Esophagus muscularis mucosa (tissue), 4 donors: ENCODE data around the gene AQP6. TPM values are rescaled to one million over a fixed set of nuclear protein-coding genes. Genes with fewer than 3 reads are reported as not detected.

Experiments
- DNase-seq: peaks from one replicate; pipeline ENCODE4 v3.0.0-alpha.2; 2017; ENCODE audit errors: extremely low spot score
- H3K27ac ChIP-seq, 4 donors: fragments of 200-600 bp; sonication (generic); replicated peaks in 1 of 4; 1 replicate in 3 of 4; 2 replicates in 1 of 4; pipeline ENCODE4 v1.5.1; 2016 to 2019; ENCODE audit warnings: mild to moderate bottlenecking in 1 of 4
- H3K27me3 ChIP-seq, 4 donors: fragments of 200-600 bp; sonication (generic); one replicate each; pipeline versions ENCODE4 v1.5.1 to v1.6.0; 2016 to 2019
- H3K36me3 ChIP-seq, 4 donors: fragments of 200-600 bp; sonication (generic); one replicate each; pipeline ENCODE4 v1.5.1; 2016 to 2019
- H3K4me1 ChIP-seq, 4 donors: fragments of 200-600 bp; sonication (generic); one replicate each; pipeline ENCODE4 v1.5.1; 2016 to 2019
- H3K4me3 ChIP-seq, 4 donors: fragments of 200-600 bp; sonication (generic); 1 replicate in 2 of 4; 2 replicates in 2 of 4; pipeline ENCODE4 v1.5.1; 2016 to 2019; ENCODE audit warnings: mild to moderate bottlenecking in 4 of 4, moderate library complexity in 1 of 4
- H3K9me3 ChIP-seq, 4 donors: fragments of 200-600 bp; sonication (generic); 1 replicate in 3 of 4; 2 replicates in 1 of 4; pipeline ENCODE4 v1.5.1; 2016 to 2019
- EP300 ChIP-seq: sonication (generic); formaldehyde crosslinking; IDR thresholded peaks from one replicate; pipeline ENCODE4 v1.6.1; 2017; ENCODE audit warnings: antibody characterized with exemption
- POLR2A ChIP-seq: fragments of 450-650 bp; IDR thresholded peaks from one replicate; pipeline ENCODE4 v1.6.1; 2017; ENCODE audit warnings: antibody characterized with exemption, moderate library complexity, mild to moderate bottlenecking, low read depth
- POLR2AphosphoS5 ChIP-seq, 2 donors: sonication (generic); formaldehyde crosslinking; IDR thresholded peaks; one replicate each; pipeline ENCODE4 v1.6.1; 2017; ENCODE audit warnings: antibody characterized with exemption in 2 of 2
- WGBS: methylation state at CpG from one replicate; pipeline ENCODE4 v1.1.5; 2018; 5-methylcytosine and 5-hydroxymethylcytosine counted together
- intact Hi-C: fragments of 100-400 bp; cut with DNase I; formaldehyde crosslinking; loops from one replicate; pipeline ENCODE4 v1.15.1; 2023
- total RNA-seq, 4 donors: library from RNA; depleted of rRNA; stranded (reverse); fragments of >200 nt; gene quantifications; one replicate each; pipeline versions ENCODE4 v1.1.0 to v1.2.1, GENCODE V29; 2016
- TF ChIP-seq, protein P1 (sequence below), 3 experiments: fragments of 200-600 bp in 2 of 3; fragments of 450-650 bp in 1 of 3; sonication (generic) in 2 of 3; IDR thresholded peaks; one replicate each; pipeline ENCODE4 v1.5.1; 2017 to 2019; ENCODE audit warnings: antibody characterized with exemption in 3 of 3, mild to moderate bottlenecking in 2 of 3, moderate library complexity in 1 of 3

The AQP6 gene
- total RNA-seq, 4 donors from 2014 or later = 0.11 TPM; not detected in 3

DNA sequence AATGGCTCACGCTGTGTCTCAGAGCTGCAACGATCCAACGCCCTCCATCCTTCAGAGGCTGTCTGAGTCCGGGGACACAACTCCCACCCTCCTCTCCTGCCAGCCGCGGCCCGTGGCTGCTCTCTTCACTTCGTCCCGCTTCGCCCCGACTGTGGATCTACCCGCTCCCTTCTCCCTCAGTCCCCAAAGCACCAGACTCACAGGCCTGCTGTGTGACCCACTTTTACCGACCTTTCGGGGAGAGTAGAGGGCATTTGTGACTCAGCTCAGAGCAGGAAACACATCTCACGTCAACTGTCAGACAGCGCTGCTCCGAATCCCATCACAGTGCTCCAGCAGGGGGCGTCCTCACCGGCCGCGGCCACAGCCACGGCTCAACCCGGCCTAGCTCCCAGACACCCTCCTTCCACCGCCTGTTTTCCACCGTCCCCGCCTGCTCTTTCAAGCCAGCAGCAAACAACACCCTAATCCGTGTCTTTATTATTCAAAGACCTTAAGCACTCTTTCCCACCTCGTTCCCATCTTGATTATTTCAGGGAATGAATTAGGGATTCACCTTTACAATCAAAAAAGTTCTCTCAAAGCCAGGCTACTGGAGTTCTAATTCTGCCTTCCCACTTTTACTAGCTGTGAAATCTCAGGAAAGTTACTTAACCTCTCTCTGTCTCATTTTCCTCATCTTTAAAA lies 27.2 kb upstream of the AQP6 start:
- WGBS = 9% methylated on average over 28 of the region's 28 CpGs
- Histone ChIP-seq H3K4me3 (peak overlapping the region; percentile 16 to 52 (median 30)), H3K9me3 (no peaks in the 10 kb centered on the region), H3K27me3 (peaks cover 0 to 8% (median 0%) of the 10 kb centered on the region in 4 donors), H3K27ac (peak overlapping the region in 2 of 4 donors; percentile 35 to 37), H3K36me3 (no peaks in the 10 kb centered on the region), H3K4me1 (peaks cover 5 to 11% (median 10%) of the 10 kb centered on the region in 4 donors)
- intact Hi-C loops = loop anchor here (5.0 kb wide), 1 partner anchor 78 kb away; no protein-coding TSS in a partner anchor
- TF ChIP-seq POLR2A (no peak), POLR2AphosphoS5 (IDR thresholded peaks at IDR 0.05) (peak; percentile 17 to 49)
- TF ChIP-seq, protein P1, sequence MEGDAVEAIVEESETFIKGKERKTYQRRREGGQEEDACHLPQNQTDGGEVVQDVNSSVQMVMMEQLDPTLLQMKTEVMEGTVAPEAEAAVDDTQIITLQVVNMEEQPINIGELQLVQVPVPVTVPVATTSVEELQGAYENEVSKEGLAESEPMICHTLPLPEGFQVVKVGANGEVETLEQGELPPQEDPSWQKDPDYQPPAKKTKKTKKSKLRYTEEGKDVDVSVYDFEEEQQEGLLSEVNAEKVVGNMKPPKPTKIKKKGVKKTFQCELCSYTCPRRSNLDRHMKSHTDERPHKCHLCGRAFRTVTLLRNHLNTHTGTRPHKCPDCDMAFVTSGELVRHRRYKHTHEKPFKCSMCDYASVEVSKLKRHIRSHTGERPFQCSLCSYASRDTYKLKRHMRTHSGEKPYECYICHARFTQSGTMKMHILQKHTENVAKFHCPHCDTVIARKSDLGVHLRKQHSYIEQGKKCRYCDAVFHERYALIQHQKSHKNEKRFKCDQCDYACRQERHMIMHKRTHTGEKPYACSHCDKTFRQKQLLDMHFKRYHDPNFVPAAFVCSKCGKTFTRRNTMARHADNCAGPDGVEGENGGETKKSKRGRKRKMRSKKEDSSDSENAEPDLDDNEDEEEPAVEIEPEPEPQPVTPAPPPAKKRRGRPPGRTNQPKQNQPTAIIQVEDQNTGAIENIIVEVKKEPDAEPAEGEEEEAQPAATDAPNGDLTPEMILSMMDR (IDR thresholded peaks at IDR 0.05) = peak; percentile 67 to 89 (median 72)
- DNase-seq = peak; percentile 95

DNA sequence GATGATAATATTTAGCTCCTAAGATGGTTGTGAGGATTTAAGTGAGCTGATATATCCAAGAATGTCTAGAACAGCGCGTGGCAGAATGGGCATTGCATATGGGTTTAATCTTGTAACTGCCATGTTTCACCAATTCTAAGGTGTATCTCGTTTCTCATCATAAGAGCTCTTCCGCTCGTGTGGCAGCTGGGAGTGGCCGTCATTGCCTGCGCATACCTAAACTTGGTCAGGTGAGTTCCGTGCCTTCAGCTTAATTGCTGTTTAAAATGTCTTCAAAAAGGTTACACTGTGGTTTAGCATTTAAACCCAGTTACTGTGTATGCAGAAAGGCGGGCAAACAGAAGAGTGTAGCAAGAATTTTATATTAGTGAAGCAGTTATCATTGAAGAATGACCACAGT lies 26.7 kb upstream of the AQP6 start:
- Histone ChIP-seq H3K27ac (peak overlapping the region in 1 of 4 donors; percentile 35), H3K36me3 (no peaks in the 10 kb centered on the region)
- 91% methylated on average over 9 of the region's 9 CpGs for WGBS

DNA sequence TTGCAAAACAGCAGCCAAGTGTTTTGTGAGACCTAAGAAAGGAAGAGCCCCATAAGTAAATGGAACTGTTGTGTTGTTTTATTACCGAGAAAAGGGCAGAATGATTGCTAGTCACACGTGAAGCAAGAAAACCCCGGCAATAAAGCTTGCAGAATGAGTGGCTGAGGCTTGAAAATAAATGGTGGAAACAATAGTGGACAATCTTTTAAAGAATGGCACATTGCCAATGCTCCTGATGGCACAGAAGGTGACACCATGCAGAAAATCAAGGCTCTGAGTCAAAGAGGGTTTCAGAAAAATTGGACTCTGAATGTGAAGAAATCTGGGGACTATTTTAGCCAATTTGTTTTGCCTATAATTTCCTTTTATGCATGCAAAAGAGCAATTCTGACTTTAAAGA lies 26.2 kb upstream of the AQP6 start:
- Histone ChIP-seq H3K27me3 (peaks cover 0 to 18% (median 0%) of the 10 kb centered on the region in 4 donors), H3K36me3 (no peaks in the 10 kb centered on the region), H3K4me3 (no peak overlapping the region), H3K4me1 (peaks cover 5 to 11% (median 10%) of the 10 kb centered on the region in 4 donors), H3K27ac (no peak overlapping the region), H3K9me3 (no peaks in the 10 kb centered on the region)
- intact Hi-C loops = loop anchor here (5.0 kb wide), 1 partner anchor 79 kb away; no protein-coding TSS in a partner anchor
- TF ChIP-seq, protein P1 (IDR thresholded peaks at IDR 0.05) = no peak
- TF ChIP-seq EP300 (no peak), POLR2A (no peak), POLR2AphosphoS5 (IDR thresholded peaks at IDR 0.05) (no peak)
- 87% methylated on average over 3 of the region's 3 CpGs for WGBS
- DNase-seq = no peak

More for the DNA sequence above, 26.7 kb upstream of the AQP6 start:
- H3K9me3 ChIP-seq = no peaks in the 10 kb centered on the region
- intact Hi-C loops = loop anchor here (5.0 kb wide), 1 partner anchor 79 kb away; no protein-coding TSS in a partner anchor
- H3K4me1 ChIP-seq = peaks cover 5 to 11% (median 10%) of the 10 kb centered on the region in 4 donors
- H3K27me3 ChIP-seq = peaks cover 0 to 14% (median 0%) of the 10 kb centered on the region in 4 donors
- TF ChIP-seq, protein P1 (IDR thresholded peaks at IDR 0.05) = no peak
- TF ChIP-seq POLR2A (no peak), POLR2AphosphoS5 (IDR thresholded peaks at IDR 0.05) (no peak), EP300 (no peak)
- no peak overlapping the region for H3K4me3 ChIP-seq
- no peak for DNase-seq

DNA sequence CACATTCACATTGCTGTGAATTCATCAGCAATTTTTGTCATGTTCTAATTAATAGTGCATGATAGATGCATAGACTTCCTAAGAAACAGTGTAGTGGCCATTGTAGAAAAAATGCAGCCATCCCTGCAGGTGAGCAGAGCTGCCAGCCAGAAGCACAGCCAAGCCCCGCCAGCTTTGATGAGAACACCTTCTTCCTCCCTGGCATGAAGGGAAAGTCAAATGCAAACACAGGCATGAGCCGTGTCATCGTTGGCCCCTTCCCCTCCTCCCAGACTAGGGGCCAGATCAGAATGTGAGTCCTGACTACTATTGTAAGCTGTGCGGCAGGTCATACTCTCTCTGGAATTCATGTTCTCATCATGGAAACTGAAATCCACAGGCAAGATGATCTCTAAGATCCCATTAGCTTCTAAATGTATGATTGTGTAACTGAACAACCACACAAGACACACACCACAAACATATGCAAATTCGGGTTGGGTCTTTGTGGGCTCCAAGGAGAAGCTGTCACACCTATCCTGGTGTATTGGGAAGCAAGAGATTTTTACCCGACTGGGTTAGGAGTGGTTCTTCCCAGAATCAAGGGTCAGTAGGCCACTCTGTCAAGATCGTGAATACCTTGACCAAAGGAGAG lies 25.0 kb upstream of the AQP6 start:
- no peak overlapping the region for H3K4me3 ChIP-seq
- no peaks in the 10 kb centered on the region for H3K9me3 ChIP-seq
- H3K36me3 ChIP-seq = no peaks in the 10 kb centered on the region
- peaks cover 0 to 25% (median 0%) of the 10 kb centered on the region in 4 donors for H3K27me3 ChIP-seq
- intact Hi-C loops = loop anchor here (5.0 kb wide), 1 partner anchor 80 kb away; no protein-coding TSS in a partner anchor
- WGBS = 88% methylated on average over 7 of the region's 7 CpGs
- no peak overlapping the region for H3K27ac ChIP-seq
- H3K4me1 ChIP-seq = peaks cover 5 to 11% (median 10%) of the 10 kb centered on the region in 4 donors
- TF ChIP-seq EP300 = no peak
- TF ChIP-seq, protein P1 (IDR thresholded peaks at IDR 0.05) = no peak
- TF ChIP-seq POLR2AphosphoS5 (IDR thresholded peaks at IDR 0.05) = no peak
- DNase-seq = no peak
